HK-2 (cell line): Measurements from ENCODE around the gene NUDT7.

ENCODE experiments used
- DNase-seq: peaks from one replicate; pipeline ENCODE4 v3.0.0-alpha.2; 2018; ENCODE audit not compliant: unreplicated experiment

NUDT7 gene

DNA sequence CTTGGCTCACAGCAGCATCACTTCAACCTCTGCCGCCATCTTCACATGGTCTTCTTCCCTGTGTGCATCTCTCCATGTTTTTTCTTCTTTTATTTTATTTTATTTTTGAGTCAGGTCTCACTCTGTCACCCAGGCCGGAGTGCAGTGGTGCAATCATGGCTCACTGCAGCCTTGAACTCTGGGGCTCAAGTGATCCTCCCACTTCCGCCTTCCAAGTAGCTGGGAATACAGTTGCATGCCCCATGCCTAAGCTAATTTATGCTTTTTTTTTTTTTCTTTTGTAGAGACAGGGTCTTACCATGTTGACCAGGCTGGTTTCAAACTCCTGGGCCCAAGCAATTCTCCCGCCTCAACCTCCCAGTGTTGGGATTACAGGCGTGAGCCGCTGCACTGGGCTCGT lies 1.9 kb downstream of the NUDT7 start:
- DNase-seq = no peak

DNA sequence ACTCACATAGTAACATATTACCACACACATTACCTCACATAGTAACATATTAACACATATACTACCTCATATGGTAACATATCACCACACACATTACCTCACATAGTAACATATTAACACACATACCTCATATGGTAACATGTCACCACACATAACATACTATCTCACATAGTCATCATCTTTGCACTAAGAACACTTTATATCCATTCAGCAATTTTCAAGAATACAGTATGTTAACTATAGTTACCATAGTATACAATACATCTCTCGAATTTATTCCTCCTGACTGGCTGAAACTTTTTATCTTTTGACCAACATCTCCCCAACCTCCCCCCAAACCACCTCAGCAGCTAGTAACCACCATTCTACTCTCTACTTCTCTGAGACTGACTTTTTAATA lies 7.6 kb downstream of the NUDT7 start:
- DNase-seq = no peak

DNA sequence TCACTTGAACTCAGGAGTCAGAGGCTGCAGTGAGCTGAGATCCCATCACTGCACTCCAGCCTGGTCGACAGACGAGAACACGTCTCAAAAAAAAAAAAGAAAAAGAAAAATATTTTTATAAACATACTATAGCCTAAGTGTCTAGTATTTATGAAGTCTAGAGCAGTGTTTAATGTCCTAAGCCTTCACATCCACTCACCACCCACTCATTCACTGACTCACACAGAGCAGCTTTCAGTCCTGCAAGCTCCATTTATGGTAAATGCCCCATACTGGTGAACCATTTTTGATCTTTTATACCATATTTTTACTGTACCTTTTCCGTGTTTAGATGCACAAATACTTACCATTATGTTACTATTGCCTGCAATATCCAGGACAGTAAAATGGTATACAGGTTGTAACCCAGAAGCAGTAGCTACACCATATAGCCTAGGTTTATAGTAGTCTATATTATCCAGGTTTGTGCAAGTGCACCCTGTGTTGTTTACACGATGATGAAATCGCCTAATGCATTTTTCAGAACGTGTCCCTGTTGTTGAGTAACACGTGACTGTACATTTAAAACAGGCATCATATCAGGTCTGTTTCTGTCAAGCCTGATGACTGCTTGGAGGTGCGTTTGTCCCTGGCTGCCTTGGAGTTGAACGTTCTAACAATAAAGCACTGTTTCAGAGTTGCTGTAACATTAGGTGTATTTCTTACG lies 10.1 kb downstream of the NUDT7 start:
- no peak for DNase-seq

DNA sequence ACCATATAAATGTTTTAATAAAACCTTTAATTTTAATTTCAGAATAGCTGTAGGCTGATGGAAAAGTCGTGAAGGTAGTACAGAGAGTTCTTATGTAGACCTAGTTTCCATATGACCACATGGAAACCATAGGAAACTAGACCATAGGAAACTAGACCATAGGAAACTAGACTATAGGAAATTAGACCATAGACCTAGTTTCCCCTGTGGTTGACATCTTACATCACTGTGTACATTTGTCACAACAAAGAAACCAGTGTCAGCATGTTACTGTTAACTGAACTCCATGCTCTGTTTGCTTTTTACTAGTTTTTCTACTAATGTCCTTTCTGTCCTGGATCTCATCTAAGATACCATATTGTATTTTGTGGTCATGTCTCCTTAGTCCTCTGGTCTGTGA lies 14.6 kb downstream of the NUDT7 start:
- DNase-seq = no peak

DNA sequence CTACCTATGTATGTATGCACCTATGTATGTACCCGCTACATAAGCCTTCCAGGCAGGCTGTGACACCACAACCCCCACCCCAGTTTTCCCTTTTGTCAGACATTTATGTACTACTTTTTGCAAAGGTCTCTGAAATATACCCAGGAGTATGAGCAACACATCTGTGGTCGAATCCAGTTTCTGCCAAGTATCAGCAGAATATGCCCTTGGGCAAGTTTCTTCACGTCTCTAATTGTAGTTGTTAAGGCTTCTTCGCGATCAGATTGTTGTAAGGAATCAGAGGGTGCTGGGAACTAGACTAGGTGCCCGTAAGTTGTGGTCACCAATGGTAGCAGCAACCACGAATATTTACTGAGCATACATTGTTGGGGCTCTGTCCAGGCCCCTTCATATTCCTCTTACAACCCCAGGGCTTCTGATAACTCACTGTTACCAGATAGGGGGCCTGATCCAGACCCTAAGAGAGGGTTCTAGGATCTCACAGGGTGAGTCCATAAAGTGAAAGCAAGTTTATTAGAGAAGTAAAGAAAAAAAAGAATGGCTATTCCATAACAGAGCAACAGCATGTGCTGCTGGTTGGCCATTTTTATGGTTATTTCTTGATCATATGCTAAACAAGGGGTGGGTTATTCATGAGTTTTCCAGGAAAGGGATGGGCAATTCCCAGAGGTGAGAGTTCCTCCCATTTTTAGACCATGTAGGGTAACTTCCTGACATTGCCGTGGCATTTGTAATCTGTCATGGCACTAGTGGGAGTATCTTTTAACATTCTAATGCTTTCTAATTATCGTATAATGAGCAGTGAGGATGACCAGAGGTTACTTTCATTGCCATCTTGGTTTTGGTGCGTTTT lies 16.6 kb downstream of the NUDT7 start:
- DNase-seq = no peak

DNA sequence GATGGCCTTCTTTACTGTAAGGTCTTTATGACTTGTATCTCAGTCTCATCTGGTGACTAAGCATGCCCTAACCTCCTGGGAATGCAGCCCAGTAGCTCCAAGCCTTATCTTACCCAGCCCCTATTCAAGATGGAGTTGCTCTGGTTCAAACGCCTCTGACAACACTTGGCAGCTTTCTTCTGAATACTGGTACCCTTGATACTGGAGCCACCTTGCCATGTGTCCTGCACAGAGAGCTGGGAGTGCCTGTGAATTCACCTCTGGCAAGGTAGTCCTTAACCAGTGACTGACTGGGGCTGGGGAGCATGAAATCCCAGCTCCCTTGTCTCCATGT lies 17.2 kb downstream of the NUDT7 start:
- DNase-seq = no peak

DNA sequence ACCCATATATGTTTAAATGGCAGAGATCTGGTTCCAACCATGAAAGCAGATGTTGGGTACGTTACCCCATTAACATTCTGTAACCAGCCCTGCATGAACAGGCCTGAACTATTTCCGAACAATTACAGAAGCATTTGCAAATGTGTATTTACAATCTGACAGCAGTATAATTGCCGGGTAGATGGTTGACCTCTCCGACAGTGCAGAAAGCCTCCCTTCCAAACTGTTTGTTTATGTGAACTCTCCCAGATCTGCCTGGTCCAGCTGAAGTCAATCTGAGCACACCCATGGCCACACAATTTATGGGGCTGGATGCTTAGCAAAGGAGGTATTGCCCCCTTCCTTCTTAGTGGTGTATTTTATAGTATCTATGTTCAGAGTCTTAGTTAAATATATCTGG lies 21.8 kb downstream of the NUDT7 start:
- no peak for DNase-seq

DNA sequence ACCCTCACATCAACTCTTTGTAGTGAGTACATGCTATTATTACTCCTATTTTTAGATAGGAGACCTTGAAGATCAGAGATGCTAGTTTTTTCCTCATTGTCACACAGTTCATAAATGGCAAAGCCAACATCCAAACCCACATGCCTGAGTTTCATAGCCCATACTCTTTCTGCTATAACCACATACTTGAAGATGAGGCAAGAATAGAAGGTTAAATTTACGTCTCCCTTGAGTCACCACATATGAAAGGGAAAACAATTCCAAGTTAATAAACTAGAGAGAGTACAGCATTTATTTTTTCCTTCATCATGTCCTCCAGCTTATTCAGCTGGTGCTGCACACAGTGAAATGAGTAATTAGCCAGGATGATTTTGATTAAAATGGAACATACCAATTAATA lies 23.7 kb downstream of the NUDT7 start:
- DNase-seq = no peak

DNA sequence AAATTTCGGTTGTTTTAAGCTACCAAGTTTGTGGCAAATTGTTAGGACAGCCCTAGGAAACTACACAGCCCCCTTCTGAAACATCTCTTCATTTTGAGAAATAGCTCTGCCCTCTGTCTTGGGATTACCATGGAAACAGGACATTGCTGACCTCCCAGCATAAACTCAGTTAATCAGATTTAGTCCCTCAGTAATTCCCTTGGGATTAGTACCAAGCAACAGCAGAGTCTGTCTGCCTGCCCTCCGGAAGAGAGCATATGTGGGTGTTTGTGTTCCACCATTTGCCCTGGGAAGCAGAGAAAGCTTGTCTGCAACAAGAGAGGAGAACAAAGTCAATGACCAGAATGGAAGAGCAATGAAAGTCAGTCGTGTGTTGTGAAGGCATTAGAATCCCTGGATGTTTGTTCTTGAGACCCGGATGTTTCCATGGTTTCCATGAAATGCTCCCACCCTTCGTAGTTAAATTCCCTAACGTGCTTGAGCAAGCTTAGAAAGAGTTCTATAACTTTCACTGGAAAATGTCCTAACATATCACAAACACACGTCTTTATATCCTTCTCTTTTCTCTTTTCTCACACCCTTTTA lies 26.2 kb downstream of the NUDT7 start:
- DNase-seq = no peak

DNA sequence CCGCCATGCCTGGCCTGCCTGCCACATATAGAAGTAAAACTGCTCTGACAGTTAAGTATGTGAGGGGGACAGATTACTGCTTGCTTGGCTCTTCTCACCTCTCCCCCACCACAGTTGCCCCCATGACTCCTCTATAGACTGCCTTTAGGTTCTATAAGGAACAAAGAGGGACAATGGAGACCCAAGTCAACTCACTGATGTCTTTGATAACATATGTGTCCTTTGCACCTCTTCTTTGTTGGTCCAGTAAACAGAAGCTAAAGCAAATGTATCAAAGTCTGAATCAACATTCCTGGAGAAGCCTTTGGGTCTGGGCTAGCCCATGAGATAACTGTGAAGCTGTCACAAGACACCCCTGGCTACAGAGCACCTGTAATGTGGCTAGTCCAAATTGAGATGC lies 27.1 kb downstream of the NUDT7 start:
- DNase-seq = no peak

DNA sequence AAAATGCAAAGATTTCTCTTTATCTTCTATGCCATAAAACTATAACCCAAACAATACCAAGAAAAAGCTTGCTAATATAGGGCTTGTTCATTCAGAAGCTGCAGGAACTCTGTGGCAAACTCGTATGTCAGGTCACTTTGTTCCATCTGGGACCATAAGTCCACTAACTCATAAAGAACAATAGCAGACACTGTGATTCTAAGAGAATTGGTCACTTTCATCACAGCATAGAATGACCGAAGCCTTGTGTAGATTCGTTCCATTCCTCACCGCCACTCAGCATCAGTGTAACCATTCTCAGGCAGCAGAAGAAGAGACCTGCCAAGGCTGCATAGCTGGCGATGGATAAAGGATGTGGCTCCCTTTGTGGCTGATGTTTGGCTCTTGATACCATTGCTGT lies 35.7 kb downstream of the NUDT7 start:
- no peak for DNase-seq

DNA sequence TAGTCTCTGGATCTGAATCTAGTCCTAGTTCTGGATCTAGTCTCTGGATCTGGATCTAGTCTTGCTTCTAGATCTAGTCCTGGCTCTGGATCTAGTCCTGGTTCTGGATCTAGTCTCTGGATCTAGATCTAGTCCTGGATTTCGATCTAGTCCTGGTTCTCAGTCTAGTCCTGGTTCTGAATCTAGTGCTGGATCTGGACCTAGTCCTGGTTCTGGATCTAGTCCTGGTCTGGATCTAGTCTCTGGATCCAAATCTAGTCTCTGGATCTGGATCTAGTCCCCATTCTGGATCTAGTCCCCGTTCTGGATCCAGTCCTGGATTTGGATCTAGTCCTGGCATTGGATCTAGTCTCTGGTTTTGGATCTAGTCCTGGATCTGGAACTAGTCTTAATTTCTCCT lies 36.2 kb downstream of the NUDT7 start:
- DNase-seq = no peak

DNA sequence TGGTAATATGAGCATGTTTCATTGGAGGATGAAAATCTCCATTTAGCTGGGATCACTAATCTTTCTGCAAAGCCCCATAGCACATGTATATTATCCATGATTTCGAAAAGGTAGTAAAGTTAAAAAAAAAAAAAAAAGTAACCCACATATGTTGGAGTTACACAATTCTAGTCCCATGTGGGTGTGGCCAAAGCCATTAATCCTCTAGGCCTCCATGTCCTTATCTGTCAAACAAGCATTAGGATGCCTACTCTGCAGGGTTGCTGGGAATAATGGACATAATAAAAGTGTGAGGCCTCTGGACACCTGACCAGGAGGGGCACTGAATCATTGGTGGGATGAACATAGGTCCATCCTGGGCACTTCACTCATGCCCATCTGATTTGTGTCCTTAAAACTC lies 36.9 kb downstream of the NUDT7 start:
- no peak for DNase-seq

DNA sequence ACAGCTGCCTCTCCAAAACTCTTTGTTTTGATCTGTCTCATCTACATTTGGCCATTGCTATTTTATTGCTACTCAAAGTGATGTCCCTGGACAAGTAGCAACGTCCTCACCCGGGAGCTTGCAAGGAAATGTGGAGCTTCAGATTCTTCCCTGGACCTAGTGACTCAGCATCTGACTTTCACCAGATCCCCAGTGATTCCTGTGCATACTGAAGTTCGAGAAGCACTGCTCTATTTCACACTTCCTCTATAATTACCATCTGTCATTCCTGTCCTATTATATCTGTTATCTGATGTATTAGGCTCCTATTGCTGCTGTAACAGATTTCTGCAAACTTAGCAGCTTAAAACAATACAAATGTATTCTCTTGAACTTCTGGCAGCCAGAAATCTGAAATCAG lies 37.5 kb downstream of the NUDT7 start:
- DNase-seq = no peak

DNA sequence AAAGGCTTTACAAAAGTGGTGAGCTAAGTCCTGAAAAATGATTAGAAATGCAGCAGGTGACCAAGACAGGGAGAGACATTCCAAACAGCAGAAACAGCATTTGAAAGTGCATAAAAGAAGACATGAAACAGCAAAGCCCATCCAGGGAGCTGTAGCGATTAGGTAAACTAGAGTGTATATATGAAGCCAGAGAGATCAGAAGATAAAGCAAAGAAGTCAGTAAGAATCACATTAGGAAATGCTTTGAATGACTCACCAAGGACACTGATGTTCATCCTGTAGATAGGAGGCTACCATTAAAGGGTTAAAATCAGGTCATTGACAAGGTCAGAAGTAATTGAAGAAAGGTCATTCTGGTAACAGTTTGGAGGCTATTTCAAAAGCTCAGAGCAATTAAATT lies 38.5 kb downstream of the NUDT7 start:
- no peak for DNase-seq

DNA sequence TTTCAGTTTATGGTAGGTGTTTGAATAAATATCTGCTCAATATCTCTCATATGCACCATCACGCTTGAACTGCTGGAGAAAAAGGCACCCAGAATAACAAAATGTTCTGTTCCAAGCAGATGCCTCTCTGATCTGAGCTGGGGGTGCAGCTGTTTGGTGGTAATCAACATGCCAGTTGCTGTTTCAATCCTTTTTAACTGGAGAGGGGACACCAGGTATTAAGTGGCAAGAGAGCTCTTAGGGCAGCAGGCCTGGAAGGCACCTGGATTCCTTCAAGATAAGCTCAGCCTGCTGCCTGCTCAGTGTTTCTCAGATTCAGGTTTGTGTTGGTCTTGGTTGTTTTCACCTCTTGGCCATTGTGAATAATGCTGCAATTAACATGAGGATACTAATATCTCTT lies 38.9 kb downstream of the NUDT7 start:
- DNase-seq = no peak

DNA sequence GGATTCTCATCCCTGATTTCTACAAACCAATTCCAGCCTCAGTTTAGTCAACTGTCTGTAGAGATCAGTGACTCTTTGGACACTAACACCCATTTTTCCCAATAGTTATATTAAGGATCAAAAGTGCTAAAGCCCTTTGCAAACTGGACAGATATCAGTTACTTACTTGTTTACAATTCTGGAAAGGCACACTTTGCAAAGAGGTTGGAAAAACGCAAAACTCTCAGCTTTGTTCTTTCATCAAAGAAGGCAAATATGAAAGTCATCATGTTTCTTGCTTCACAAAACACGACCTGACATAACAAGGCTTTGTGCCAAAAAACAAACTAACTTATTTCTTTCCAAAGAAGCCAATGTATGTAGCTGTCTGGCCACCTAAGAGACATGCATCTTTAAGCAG lies 39.9 kb downstream of the NUDT7 start:
- DNase-seq = no peak

DNA sequence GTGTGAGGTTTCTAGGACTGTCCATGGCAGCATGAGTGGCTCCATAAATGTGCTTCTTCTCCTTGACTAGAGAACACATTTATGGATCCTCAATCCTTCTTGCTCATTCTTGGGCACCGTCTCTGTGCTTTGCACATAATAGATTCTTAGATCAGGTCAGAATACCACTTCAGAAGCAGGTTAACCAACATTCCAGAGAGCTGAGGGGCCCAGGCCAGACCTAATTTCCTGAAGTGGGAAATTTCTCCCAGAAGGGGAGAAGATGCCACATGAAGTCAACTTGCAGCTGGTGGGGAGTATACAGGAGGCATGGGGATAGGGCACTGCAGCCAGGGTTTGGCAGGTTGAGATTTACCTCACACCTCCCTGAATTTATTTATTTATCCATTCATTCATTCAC lies 41.7 kb downstream of the NUDT7 start:
- DNase-seq = no peak

DNA sequence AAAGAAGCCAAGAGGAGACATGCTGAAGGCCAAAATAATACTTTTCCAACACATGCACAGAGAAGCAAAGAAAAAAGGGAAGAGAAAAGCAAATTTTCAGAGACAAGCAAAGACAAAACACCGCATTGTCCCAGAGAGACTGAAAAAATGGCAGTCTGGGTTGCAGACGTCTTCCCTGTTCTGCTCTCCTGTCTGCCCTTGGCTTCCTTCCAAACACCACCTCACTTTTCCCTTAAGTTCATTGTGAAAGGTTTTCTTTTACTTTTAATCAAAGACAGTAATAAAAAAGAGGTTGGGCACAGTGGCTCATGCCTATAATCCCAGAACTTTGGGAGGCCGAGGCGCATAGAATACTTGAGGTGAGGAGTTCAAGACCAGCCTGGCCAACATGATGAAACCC lies 44.9 kb downstream of the NUDT7 start:
- DNase-seq = no peak

DNA sequence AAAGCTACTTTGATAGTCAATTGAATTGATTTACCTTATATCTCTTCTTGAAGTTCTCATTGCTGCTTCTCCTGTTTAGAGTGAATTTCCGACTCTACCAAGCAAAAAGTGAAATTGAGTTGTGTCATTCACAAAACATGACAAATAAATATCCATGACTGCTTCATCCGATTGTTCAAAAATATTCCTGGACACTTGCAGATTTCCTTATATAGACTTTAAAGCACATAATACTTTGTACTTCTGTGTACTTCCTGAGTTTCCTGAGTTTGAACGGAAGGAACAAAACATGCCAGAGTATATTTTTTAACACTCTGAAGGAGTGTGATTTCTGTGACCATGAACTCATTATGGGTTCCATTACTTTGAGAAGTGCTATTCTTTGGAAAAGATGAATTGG lies 45.5 kb downstream of the NUDT7 start:
- no peak for DNase-seq

DNA sequence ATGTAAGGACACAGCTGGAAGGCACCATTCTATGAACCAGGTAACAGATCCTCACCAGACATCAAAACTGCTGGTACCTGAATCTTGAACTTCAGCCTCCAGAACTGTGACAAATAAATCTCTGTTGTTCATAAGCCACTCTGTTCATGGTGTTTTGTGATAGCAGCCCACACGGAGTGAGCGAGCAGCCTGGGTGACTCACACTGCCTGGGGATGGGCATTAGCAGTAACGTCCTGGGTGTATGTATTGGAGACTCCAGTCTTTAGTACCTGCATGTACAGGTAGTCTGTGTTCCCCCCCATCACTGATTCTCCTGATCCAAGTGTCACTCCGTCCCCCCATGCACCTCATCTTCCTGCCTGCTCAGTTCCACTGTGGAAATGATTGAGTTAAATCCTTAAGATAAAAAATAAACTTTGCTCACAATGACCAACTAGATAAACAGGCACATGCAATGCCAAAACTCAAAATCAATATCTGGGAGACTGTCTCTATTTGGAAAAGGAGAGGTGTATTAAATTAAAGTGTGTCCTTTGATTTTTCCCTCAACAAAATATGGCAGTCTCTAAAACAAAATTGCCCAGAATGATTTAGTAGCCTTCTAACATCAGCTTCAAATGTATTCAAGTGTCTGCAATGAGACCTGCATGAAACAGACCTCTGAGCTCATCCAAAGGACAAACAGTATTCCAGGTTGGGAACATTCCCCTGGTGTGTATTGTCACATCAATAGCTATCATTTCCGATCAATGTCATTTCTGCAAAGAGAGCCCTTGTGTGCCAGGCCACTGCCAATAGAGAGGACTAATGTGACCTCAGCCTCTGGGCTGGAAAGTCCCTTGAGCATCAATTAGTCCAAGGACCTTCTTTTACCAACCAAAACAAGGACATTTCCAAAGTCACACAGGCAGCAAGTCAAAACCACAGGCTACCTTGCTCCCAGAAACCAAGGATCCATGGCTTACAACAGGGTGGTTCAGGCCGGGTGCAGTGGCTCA lies 53.9 kb downstream of the NUDT7 start:
- no peak for DNase-seq

DNA sequence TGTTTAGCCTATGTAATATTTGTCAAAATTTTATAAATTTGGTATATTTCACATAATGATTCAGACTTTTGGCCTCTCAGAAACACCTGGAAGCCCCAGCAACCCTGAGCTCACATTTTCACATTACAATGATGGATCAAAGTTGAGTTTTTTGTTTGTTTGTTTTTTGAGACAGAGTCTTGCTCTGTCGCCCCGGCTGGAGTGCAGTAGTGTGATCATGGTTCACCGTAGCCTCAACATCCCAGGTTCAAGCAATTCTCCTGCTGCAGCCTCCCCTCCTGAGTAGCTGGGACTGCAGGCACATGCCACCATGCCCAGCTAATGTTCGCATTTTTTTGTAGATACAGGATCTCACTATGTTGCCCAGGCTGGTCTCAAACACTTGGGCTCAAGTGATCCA lies 55.4 kb downstream of the NUDT7 start:
- no peak for DNase-seq
